ENCODE data around the gene ROCK2. TPM values are rescaled to one million over a fixed set of nuclear protein-coding genes. Genes with fewer than 3 reads are reported as not detected.
A peak's percentile ranks its signal among the peaks of the same experiment; 100 is the strongest.

Gene ROCK2
- polyA plus RNA-seq (ENCODE audit: insufficient read depth in 1 of 5, insufficient read length in 5 of 5, low replicate concordance in 1 of 5) = 10 to 100 TPM; 33.1 to 65.9 (median 58.7) TPM
- long read RNA-seq, donor 1 = 0 reads
- long read RNA-seq, donor 2 = 0 reads
- long read RNA-seq, donor 3, partial matches to known transcripts = 6 of 6 reads
- long read RNA-seq, donor 3, other reads (novel, unspliced or antisense) = 0 of 6 reads
- long read RNA-seq, donor 4 = 0 reads
- long read RNA-seq, donor 5, partial matches to known transcripts = 6 of 6 reads
- long read RNA-seq, donor 5, other reads (novel, unspliced or antisense) = 0 of 6 reads
- long read RNA-seq, donor 6, partial matches to known transcripts = 17 of 18 reads
- long read RNA-seq, donor 6, other reads (novel, unspliced or antisense) = 0 of 18 reads
- long read RNA-seq, donor 7, partial matches to known transcripts = 17 of 18 reads
- long read RNA-seq, donor 7, other reads (novel, unspliced or antisense) = 0 of 18 reads
- long read RNA-seq, donor 8 = 0 reads

- DNase-seq = peak; percentile 88 to 91
Measured at GRCh38 chr2:11344342-11344955, at the start of gene ROCK2. Gene ROCK2, minus strand, starts transcription at chr2:11344636. Its CDS starts 500 bp downstream, at chr2:11344136.

GRCh38 chr2:11393711-11394236 is 49.3 kb upstream of the ROCK2 start:
- no peak for DNase-seq

DNA sequence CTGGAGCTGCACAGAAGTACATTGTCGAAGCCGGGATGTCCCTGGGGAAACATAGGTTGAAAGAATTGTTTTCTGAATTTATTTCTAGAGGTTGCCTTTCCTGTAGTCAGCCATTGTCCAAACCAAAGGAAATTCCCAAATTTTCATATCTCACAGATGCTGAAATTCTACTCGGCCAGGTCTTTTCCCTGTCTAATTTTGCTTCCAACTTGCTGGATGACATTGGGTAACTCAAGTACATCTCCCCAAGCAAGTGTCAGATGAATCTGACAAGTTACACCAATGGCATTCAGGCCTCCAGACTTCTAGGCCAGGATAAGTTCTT is 47.5 kb upstream of the ROCK2 start:
- DNase-seq = no peak

DNA sequence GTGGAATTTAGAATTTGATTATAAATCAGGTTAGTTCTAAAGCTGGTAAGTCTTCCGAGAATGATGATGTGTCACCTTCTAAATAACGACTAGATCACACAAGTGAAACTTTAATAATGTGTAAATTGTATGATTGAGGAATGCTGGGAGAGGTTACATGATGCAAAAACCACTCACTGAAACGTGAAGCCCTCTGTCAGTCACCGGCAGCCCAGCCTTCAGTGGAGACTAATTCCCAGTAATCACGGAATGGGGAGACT is 45.9 kb upstream of the ROCK2 start:
- DNase-seq = no peak

DNA sequence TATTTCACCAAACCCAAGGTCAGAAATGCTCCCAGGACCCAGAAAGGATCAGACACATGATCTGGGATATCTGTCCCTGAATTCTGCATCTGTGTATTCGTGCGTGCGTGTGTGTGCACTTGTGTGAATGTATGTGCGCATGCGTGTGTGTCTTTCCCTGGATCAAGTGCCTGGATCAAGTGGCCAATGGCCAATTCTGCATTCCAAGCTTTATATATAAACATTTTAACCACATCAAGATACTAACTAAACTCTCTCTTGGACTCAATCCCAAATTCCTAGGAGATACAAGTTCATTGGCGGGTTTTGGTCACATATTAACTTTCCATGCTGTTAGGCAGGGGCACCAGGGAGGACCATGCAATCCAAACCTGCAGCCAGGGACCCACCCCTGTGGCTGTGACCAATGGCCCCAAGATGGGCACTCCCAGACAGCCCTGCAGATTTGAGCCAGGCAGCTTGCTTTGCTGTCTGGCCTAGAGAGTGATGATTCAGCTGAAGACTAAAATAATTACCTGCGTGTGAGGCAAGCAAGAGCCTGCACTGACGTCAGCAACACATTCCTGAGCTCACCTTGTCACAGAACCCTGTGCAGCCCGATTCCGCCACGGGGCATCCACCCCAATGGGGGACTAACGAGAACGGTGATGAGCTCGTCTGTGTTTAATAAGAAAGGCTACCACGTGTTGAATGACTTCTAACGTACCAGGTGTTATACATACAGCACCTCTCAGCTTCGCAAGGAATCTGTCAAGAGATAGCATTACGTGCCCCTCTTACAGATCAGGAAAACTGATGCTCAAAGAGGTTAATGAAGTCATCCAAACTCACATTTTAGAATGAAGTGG is 45.3 kb upstream of the ROCK2 start:
- peak; percentile 84 to 88 for DNase-seq

- no peak for DNase-seq
Measured at GRCh38 chr2:11389052-11389420, 44.6 kb upstream of the ROCK2 start.

- no peak for DNase-seq
Measured at GRCh38 chr2:11388262-11389051, 44.0 kb upstream of the ROCK2 start.

GRCh38 chr2:11387843-11388242 is 43.4 kb upstream of the ROCK2 start:
- no peak for DNase-seq

- DNase-seq = no peak
Measured at GRCh38 chr2:11387100-11387390, 42.6 kb upstream of the ROCK2 start.

DNA sequence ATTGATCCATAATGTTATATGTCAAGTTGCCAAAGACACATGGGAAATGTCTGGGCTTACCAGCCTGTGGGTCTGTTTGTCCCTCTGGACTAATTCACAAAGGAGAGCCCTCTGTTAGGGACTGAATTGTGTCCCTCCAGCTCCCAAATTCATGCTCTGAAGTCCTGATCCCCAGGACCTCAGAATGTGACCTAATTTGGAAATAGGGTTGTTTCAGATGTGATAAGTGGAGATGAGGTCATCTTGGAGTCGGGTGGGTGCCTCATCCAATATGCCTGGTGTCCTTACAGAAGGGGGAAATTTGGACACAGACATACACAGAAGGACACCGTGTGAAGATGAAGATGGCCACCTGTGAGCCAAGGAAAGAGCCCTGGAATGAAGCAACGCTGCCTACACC is 41.4 kb upstream of the ROCK2 start:
- DNase-seq = no peak

GRCh38 chr2:11385216-11385615 is 40.8 kb upstream of the ROCK2 start:
- no peak for DNase-seq

GRCh38 chr2:11379558-11379957 is 35.1 kb upstream of the ROCK2 start:
- no peak for DNase-seq

GRCh38 chr2:11377928-11378545 is 33.6 kb upstream of the ROCK2 start:
- DNase-seq = no peak

DNA sequence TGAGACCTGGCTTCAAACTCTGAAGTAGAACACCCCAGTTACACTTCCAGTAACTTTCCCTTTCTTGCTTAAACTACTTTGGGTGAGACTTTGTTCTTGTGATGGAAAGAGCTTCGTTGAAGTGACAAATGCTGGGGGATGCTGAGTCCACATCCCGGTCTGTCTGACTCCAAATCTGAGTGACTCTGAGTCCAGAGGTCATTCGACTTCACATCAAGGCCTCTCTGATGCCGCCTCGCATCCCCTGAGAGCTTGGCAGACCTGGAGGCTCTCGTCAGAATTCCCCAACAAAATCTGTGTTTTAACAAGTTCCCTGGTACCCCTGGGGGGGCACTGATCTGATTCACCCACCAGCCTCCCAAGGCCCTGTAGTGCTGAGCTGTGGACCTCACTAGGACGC is 31.6 kb upstream of the ROCK2 start:
- DNase-seq = no peak

DNA sequence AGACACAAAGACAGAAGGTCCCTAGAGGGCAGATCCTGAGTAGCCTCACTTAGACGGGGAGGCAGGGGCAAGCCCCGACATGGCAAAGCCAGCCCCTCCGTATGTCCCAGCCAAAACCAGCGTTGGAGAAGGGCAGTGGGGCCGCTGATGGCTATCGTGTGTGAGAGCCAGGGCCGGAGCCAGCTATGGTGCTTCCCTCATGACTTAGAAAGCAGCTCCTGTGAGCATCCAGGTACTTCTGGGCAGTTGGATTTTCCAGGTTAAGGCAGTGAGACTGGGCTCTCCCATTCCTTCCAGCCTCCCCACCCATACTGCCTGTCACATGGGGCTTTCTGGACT is 31.2 kb upstream of the ROCK2 start:
- no peak for DNase-seq

- DNase-seq = no peak
Measured at GRCh38 chr2:11375025-11375688, 30.7 kb upstream of the ROCK2 start.

DNA sequence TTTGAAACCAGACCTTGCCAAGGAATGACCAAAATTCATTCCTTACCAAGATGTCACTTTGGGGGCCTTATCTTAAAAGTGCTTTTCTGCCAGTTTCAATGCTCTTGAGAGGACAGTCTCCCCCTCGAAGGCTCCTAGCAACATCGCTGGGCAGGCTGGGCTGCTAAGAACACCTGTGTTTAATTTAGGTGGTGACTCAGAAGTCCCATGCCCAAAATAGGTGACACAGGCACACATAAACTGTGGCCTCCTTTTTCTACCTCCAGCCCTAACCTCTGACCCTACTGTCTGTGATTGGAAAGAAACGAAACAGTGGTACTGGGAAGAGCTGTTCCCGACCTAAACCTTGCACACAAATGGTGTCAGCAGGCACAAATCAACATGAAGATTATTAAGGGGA is 28.7 kb upstream of the ROCK2 start:
- no peak for DNase-seq

DNA sequence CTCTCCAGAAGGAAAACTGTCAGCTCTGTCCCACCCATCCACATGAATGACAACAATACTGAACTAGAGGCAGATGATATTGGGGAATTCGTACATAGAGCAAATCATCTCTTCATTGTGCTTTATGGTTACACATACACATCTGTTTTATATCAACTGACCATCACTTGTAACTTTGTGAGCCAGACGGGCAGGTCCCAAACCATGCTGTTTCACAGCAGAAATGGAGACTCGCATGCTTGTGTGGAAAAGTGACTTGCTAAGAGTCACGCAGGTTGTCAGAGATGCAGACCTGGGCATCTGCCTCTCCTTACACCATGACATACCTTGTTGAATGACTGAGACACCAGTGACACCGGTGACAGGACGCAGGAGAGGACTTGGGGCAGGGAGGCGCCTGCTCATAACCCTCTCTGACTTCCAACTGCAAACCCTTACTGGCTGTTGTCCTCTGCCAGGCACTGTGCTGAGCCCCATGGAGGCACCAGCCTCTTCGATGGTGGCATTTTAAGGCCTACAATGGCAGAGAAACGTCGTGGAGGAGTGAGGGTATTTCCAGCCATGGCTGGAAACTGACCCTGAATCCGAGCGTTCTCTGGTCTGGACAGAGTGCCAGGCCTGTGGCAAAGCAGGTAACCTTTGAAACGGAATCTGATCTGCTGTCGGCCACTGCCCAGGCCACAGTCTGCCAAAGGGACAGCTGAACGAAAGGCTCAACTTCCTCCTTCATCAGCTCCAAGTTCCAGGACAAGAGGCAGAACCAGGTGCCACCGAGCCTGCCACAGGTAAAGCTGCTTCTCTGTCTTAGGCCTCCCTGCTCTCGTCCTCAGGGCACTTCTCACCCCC is 26.9 kb upstream of the ROCK2 start:
- DNase-seq = no peak

DNA sequence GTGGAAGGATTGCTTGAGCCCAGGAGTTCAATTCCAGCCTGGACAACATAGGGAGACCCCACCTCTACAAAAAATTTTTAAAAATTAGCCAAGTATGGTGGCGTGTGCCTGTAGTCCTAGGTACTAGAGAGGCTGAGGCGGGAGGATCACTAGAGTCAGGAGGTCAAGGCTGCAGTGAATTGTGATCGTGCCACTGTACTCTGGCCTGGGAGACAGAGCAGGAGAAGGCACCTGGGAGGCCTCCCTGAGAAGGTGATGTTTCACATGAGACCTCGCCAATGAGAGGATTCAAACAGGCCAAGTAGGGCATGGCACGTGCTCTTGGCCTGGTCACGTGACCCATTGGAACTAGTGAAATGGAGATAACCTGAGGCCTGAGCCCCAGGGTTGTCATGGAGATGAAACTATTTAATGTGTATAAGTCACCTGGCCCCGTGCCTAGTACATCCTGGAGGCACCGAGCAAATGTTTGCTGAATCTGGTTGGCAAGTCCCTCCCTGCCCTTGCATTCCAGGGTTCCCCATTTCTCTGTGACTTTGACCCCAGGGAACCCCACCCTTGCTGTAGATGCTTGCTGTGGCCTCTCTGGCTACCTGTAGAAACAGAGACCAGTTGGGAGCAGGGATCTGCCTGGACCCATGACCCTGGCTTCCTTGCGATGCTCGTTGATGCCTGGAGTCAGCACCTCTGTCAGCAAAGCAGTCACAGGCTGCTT is 26.1 kb upstream of the ROCK2 start:
- DNase-seq = no peak

All from right lung (tissue), 10 donors.